Kidney glomerular epithelial cell (primary cell): ENCODE data around the gene PTPRC.

Experiments used
- DNase-seq: peaks from one replicate; lab custom pipeline; 2025; lab: John Stamatoyannopoulos, UW

The PTPRC gene

GRCh38 chr1:198701250-198701649 lies 62.4 kb downstream of the PTPRC start:
- no peak for DNase-seq

GRCh38 chr1:198701766-198702539 lies 63.1 kb downstream of the PTPRC start:
- no peak for DNase-seq

- no peak for DNase-seq
Observed at GRCh38 chr1:198708761-198709525, 70.1 kb downstream of the PTPRC start.

- DNase-seq: no peak
Observed at GRCh38 chr1:198711837-198712236, 73.0 kb downstream of the PTPRC start.

- DNase-seq: peak; percentile 8
Observed at GRCh38 chr1:198713081-198713480, 74.2 kb downstream of the PTPRC start.

- DNase-seq: no peak
Observed at GRCh38 chr1:198714271-198714670, 75.4 kb downstream of the PTPRC start.

GRCh38 chr1:198716051-198716450 lies 77.2 kb downstream of the PTPRC start:
- DNase-seq: no peak

GRCh38 chr1:198717510-198717909 lies 78.7 kb downstream of the PTPRC start:
- no peak for DNase-seq

- no peak for DNase-seq
Observed at GRCh38 chr1:198723127-198723526, 84.3 kb downstream of the PTPRC start.

GRCh38 chr1:198725090-198725489 lies 86.2 kb downstream of the PTPRC start:
- no peak for DNase-seq

GRCh38 chr1:198726455-198726854 lies 87.6 kb downstream of the PTPRC start:
- DNase-seq: no peak

GRCh38 chr1:198729195-198729863 lies 90.5 kb downstream of the PTPRC start:
- no peak for DNase-seq

- no peak for DNase-seq
Observed at GRCh38 chr1:198730952-198731351, 92.1 kb downstream of the PTPRC start.

GRCh38 chr1:198734323-198735008 lies 95.6 kb downstream of the PTPRC start:
- DNase-seq: no peak

- DNase-seq: no peak
Observed at GRCh38 chr1:198741744-198742143, 102.9 kb downstream of the PTPRC start.

GRCh38 chr1:198747127-198747526 lies 108.3 kb downstream of the PTPRC start:
- no peak for DNase-seq

- no peak for DNase-seq
Observed at GRCh38 chr1:198749279-198749678, 110.4 kb downstream of the PTPRC start.

GRCh38 chr1:198750081-198750480 lies 111.2 kb downstream of the PTPRC start:
- no peak for DNase-seq

GRCh38 chr1:198751741-198752140 lies 112.9 kb downstream of the PTPRC start:
- no peak for DNase-seq

- peak; percentile 35 for DNase-seq
Observed at GRCh38 chr1:198754670-198755069, 115.8 kb downstream of the PTPRC start.

- no peak for DNase-seq
Observed at GRCh38 chr1:198755715-198756114, 116.9 kb downstream of the PTPRC start.

- DNase-seq: no peak
Observed at GRCh38 chr1:198756470-198756869, 117.6 kb downstream of the PTPRC start.
